MM.1S (cell line): ENCODE data around the gene PRKAB2.

Source experiments
- DNase-seq: peaks from one replicate; pipeline ENCODE4 v3.0.0-alpha.2; 2015
- H2AFZ ChIP-seq: fragments of 300-600 bp; sonication (generic); 2 replicates; pipeline ENCODE4 v1.6.0; 2016; ENCODE audit warnings: antibody characterized with exemption, low read length
- H3F3A ChIP-seq: fragments of 300-600 bp; sonication (generic); 2 replicates; pipeline ENCODE4 v1.6.1; 2016; ENCODE audit warnings: mild to moderate bottlenecking, antibody characterized with exemption, low read length, moderate library complexity, mixed read lengths; ENCODE audit not compliant: insufficient read depth
- H3K27ac ChIP-seq: fragments of 300-600 bp; sonication (generic); 2 replicates; pipeline ENCODE4 v1.5.1; 2016; ENCODE audit warnings: mild to moderate bottlenecking, low read length
- H3K27me3 ChIP-seq: fragments of 300-600 bp; sonication (generic); replicated peaks from 2 replicates; pipeline ENCODE4 v1.6.0; 2016; ENCODE audit warnings: low read length; ENCODE audit not compliant: insufficient read depth
- H3K36me3 ChIP-seq: fragments of 300-600 bp; sonication (generic); replicated peaks from 2 replicates; pipeline ENCODE4 v1.6.1; 2016; ENCODE audit warnings: mild to moderate bottlenecking, low read length, mixed read lengths; ENCODE audit not compliant: insufficient read depth
- H3K4me1 ChIP-seq: fragments of 300-600 bp; sonication (generic); 2 replicates; pipeline ENCODE4 v1.6.1; 2016; ENCODE audit warnings: low read length, mixed read lengths
- H3K4me2 ChIP-seq: fragments of 300-600 bp; sonication (generic); 2 replicates; pipeline ENCODE4 v1.6.0; 2016; ENCODE audit warnings: low read depth, low read length
- H3K4me3 ChIP-seq: fragments of 300-600 bp; sonication (generic); 2 replicates; pipeline ENCODE4 v1.5.1; 2016; ENCODE audit warnings: low read length, mixed read lengths
- H3K79me2 ChIP-seq: fragments of 300-600 bp; sonication (generic); 2 replicates; pipeline ENCODE4 v1.6.1; 2016; ENCODE audit warnings: mixed run types, low read length, mixed read lengths
- H3K9ac ChIP-seq: fragments of 300-600 bp; sonication (generic); 2 replicates; pipeline ENCODE4 v1.6.1; 2016; ENCODE audit warnings: low read length, mixed read lengths
- H3K9me2 ChIP-seq: fragments of 300-600 bp; sonication (generic); replicated peaks from 2 replicates; pipeline ENCODE4 v1.6.1; 2016; ENCODE audit warnings: mild to moderate bottlenecking, low read length, mixed read lengths; ENCODE audit not compliant: insufficient read depth
- H3K9me3 ChIP-seq: fragments of 300-600 bp; sonication (generic); replicated peaks from 2 replicates; pipeline ENCODE4 v1.6.1; 2016; ENCODE audit warnings: mild to moderate bottlenecking, low read length, mixed read lengths; ENCODE audit not compliant: insufficient read depth
- H4K20me1 ChIP-seq: fragments of 300-600 bp; sonication (generic); 2 replicates; pipeline ENCODE4 v1.6.1; 2016; ENCODE audit warnings: mild to moderate bottlenecking, low read length, moderate library complexity, mixed read lengths; ENCODE audit not compliant: insufficient read depth
- EZH2 ChIP-seq: fragments of 300-600 bp; sonication (generic); optimal IDR thresholded peaks from 2 replicates; pipeline ENCODE3; 2017; ENCODE audit warnings: low read depth, mild to moderate bottlenecking, antibody characterized with exemption, low read length, mixed read lengths
- EZH2phosphoT487 ChIP-seq: fragments of 300-600 bp; sonication (generic); IDR thresholded peaks from 2 replicates; pipeline ENCODE4 v1.6.1; 2018; ENCODE audit warnings: antibody characterized with exemption, low read length
- TF ChIP-seq, protein P1 (sequence below): fragments of 300-600 bp; sonication (generic); IDR thresholded peaks from 2 replicates; pipeline ENCODE4 v1.5.1; 2016; ENCODE audit warnings: antibody characterized with exemption, low read length, mixed read lengths

Gene PRKAB2

DNA sequence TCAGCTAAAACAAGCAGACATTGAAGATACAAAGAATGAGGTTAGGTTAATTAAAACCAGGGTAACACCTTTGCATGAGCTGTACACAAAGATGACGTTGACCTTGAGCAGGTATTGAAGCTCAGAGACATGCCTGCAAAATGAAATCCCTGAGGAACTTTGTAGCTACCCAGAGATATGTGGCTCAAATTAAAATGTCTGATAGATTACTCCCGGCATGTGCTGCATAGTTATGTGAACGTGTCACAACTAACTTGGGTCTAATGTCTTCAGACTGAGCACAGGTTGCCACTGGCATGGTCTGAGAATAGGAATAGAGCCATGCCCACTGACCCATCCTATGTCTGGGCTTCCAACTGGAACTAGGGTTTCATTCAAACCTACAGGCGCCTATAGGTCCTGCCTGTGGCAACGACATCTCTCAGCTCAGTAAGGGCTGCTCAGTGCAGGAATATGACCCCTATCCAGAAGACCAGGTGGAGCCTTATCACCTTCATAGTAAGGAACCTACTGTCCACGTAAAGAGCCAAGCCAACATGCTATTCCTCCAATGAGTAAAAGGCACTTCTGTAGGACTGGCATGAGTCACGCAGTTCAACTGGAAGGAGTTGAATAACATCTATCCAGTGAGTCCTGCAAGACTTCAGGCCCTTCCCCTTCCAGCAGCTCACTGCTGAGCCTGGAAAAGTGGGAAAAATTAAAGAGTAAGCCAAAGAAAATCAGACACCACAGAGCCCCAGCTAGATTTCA, 60.7 kb downstream of the PRKAB2 start:
- Histone ChIP-seq H3K9me3 (no peaks in the 10 kb centered on the region), H3K4me1 (0 out of 2 replicates have a peak, but pooled peaks cover 9% of the 10 kb centered on the region), H4K20me1 (no peaks in the 10 kb centered on the region), H3K27me3 (no peaks in the 10 kb centered on the region), H3K9me2 (no peaks in the 10 kb centered on the region), H3K4me2 (no peak overlapping the region), H3K9ac (no peak overlapping the region), H3K79me2 (no peaks in the 10 kb centered on the region), H3F3A (no peaks in the 10 kb centered on the region), H3K36me3 (no peaks in the 10 kb centered on the region), H2AFZ (no peak overlapping the region), H3K27ac (no peak overlapping the region), H3K4me3 (no peak overlapping the region)
- TF ChIP-seq EZH2phosphoT487, result no peak
- TF ChIP-seq EZH2, result no peak
- TF ChIP-seq, protein P1, sequence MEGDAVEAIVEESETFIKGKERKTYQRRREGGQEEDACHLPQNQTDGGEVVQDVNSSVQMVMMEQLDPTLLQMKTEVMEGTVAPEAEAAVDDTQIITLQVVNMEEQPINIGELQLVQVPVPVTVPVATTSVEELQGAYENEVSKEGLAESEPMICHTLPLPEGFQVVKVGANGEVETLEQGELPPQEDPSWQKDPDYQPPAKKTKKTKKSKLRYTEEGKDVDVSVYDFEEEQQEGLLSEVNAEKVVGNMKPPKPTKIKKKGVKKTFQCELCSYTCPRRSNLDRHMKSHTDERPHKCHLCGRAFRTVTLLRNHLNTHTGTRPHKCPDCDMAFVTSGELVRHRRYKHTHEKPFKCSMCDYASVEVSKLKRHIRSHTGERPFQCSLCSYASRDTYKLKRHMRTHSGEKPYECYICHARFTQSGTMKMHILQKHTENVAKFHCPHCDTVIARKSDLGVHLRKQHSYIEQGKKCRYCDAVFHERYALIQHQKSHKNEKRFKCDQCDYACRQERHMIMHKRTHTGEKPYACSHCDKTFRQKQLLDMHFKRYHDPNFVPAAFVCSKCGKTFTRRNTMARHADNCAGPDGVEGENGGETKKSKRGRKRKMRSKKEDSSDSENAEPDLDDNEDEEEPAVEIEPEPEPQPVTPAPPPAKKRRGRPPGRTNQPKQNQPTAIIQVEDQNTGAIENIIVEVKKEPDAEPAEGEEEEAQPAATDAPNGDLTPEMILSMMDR, result no peak
- no peak for DNase-seq

GRCh38 chr1:147110872-147111271, 61.4 kb downstream of the PRKAB2 start:
- Histone ChIP-seq H3K4me3 (no peak overlapping the region), H3K9me3 (no peaks in the 10 kb centered on the region), H3K27ac (no peak overlapping the region), H4K20me1 (no peaks in the 10 kb centered on the region), H3K9me2 (no peaks in the 10 kb centered on the region), H3F3A (no peaks in the 10 kb centered on the region), H3K4me2 (no peak overlapping the region), H3K36me3 (no peaks in the 10 kb centered on the region), H3K27me3 (no peaks in the 10 kb centered on the region), H3K4me1 (0 out of 2 replicates have a peak, but pooled peaks cover 9% of the 10 kb centered on the region), H3K79me2 (no peaks in the 10 kb centered on the region), H3K9ac (no peak overlapping the region), H2AFZ (no peak overlapping the region)
- TF ChIP-seq, protein P1, result no peak
- TF ChIP-seq EZH2phosphoT487 (no peak), EZH2 (no peak)
- DNase-seq, result no peak

- Histone ChIP-seq H3K36me3 (no peaks in the 10 kb centered on the region), H3K9ac (no peak overlapping the region), H3K79me2 (no peaks in the 10 kb centered on the region), H3K4me2 (no peak overlapping the region), H3K27ac (no peak overlapping the region), H3K27me3 (no peaks in the 10 kb centered on the region), H4K20me1 (no peaks in the 10 kb centered on the region), H3K4me1 (0 out of 2 replicates have a peak, but pooled peaks cover 9% of the 10 kb centered on the region), H3K4me3 (no peak overlapping the region), H3K9me3 (no peaks in the 10 kb centered on the region), H2AFZ (no peak overlapping the region), H3K9me2 (no peaks in the 10 kb centered on the region), H3F3A (no peaks in the 10 kb centered on the region)
- DNase-seq, result no peak
- no peak for TF ChIP-seq EZH2phosphoT487
- TF ChIP-seq EZH2, result no peak
- TF ChIP-seq, protein P1, result no peak
These were observed 61.8 kb downstream of the PRKAB2 start for GRCh38 chr1:147110434-147110833.
